ENCODE results near the gene SLC13A1. TPM values are rescaled to one million over a fixed set of nuclear protein-coding genes. Genes with fewer than 3 reads are reported as not detected.

Gene SLC13A1
- total and polyA plus RNA-seq, 11 donors: not detected

- Histone ChIP-seq H3K9me3 (peaks cover 0 to 27% (median 3%) of the 10 kb centered on the region in 12 donors), H3K27ac (no peak overlapping the region), H3K27me3 (no peaks in the 10 kb centered on the region), H3K4me3 (no peak overlapping the region), H3K36me3 (no peaks in the 10 kb centered on the region), H3K4me1 (no peaks in the 10 kb centered on the region)
- WGBS, 4 donors: 30 to 46% (median 36%) methylated on average over 1 of the region's 1 CpG
- no peak for ATAC-seq
- intact Hi-C loops (cut with DNase I): no loop called here
- no peak for TF ChIP-seq CTCF (IDR thresholded peaks at IDR 0.05)
- TF ChIP-seq POLR2A (IDR thresholded peaks at IDR 0.05): no peak
- DNase-seq: no peak
Measured at GRCh38 chr7:123220396-123220795, 20.6 kb upstream of the SLC13A1 start.

- Histone ChIP-seq H3K9me3 (peaks cover 0 to 38% (median 4%) of the 10 kb centered on the region in 12 donors), H3K4me1 (no peaks in the 10 kb centered on the region), H3K36me3 (no peaks in the 10 kb centered on the region), H3K27me3 (no peaks in the 10 kb centered on the region), H3K4me3 (no peak overlapping the region), H3K27ac (no peak overlapping the region)
- no peak for TF ChIP-seq CTCF (IDR thresholded peaks at IDR 0.05)
- no peak for TF ChIP-seq POLR2A (IDR thresholded peaks at IDR 0.05)
- 39 to 51% (median 42%) methylated on average over 2 of the region's 2 CpGs for WGBS, 4 donors
- ATAC-seq (no peak), DNase-seq (no peak)
- intact Hi-C loops (cut with DNase I): no loop called here
Measured at GRCh38 chr7:123218866-123219265, 19.1 kb upstream of the SLC13A1 start.

- no peaks in the 10 kb centered on the region for H3K4me1 ChIP-seq
- H3K27ac ChIP-seq: no peak overlapping the region
- H3K9me3 ChIP-seq: peaks cover 0 to 25% (median 4%) of the 10 kb centered on the region in 12 donors
- TF ChIP-seq CTCF (IDR thresholded peaks at IDR 0.05): no peak
- TF ChIP-seq POLR2A (IDR thresholded peaks at IDR 0.05): no peak
- ATAC-seq (no peak), DNase-seq (no peak)
- WGBS, 4 donors: 93 to 95% (median 94%) methylated on average over 1 of the region's 1 CpG
- no peaks in the 10 kb centered on the region for H3K36me3 ChIP-seq
- H3K27me3 ChIP-seq: no peaks in the 10 kb centered on the region
- no peak overlapping the region for H3K4me3 ChIP-seq
- intact Hi-C loops (cut with DNase I): no loop called here
Measured at GRCh38 chr7:123216825-123217224, 17.1 kb upstream of the SLC13A1 start.

GRCh38 chr7:123215350-123215749 lies 15.6 kb upstream of the SLC13A1 start:
- intact Hi-C loops (cut with DNase I): loop anchor here in 1 of 10 donors (2.0 kb wide), 1 partner anchor 63 kb away; no protein-coding TSS in a partner anchor
- WGBS, 4 donors: 84 to 90% (median 89%) methylated on average over 4 of the region's 4 CpGs
- TF ChIP-seq POLR2A (IDR thresholded peaks at IDR 0.05) (no peak), CTCF (IDR thresholded peaks at IDR 0.05) (no peak)
- DNase-seq (no peak), ATAC-seq (no peak)
- peaks cover 0 to 25% (median 4%) of the 10 kb centered on the region in 12 donors for H3K9me3 ChIP-seq
- no peaks in the 10 kb centered on the region for H3K27me3 ChIP-seq
- peaks cover 0 to under 1% (median 0%) of the 10 kb centered on the region in 12 donors for H3K4me1 ChIP-seq
- H3K4me3 ChIP-seq: no peak overlapping the region
- no peak overlapping the region for H3K27ac ChIP-seq
- H3K36me3 ChIP-seq: no peaks in the 10 kb centered on the region
